ENCODE measurements around the gene KRT14. TPM values are rescaled to one million over a fixed set of nuclear protein-coding genes. Genes with fewer than 3 reads are reported as not detected.

The KRT14 gene
- total RNA-seq, 1 experiment from 2014 or later, result not detected

GRCh38 chr17:41575336-41575735, 11.4 kb downstream of the KRT14 start:
- 0 out of 2 replicates have a peak, but pooled peaks cover 2% of the 10 kb centered on the region for H3K27me3 ChIP-seq (ENCODE audit: control insufficient read depth, insufficient read depth, low read length)
- POLR2A ChIA-PET, result interaction anchor here (0.6 kb wide), 1 partner anchor 73 kb away, joined by 13 read pairs; no protein-coding TSS in a partner anchor
- peaks cover 9% of the 10 kb centered on the region; the same call in 1 of the 2 replicates for H3K4me1 ChIP-seq (ENCODE audit: control insufficient read depth, insufficient read depth, low read length)
- ATAC-seq (no peak), DNase-seq (ENCODE audit: low read depth, low spot score) (no peak)
- in situ Hi-C loops (cut with HindIII; ENCODE audit: low pct_unique_long_range_greater_than_20kb, low sequenced_read_pairs), result no loop called here
- no TSS peak for BruUV-seq (replicated peaks)
- TF ChIP-seq, protein P1, sequence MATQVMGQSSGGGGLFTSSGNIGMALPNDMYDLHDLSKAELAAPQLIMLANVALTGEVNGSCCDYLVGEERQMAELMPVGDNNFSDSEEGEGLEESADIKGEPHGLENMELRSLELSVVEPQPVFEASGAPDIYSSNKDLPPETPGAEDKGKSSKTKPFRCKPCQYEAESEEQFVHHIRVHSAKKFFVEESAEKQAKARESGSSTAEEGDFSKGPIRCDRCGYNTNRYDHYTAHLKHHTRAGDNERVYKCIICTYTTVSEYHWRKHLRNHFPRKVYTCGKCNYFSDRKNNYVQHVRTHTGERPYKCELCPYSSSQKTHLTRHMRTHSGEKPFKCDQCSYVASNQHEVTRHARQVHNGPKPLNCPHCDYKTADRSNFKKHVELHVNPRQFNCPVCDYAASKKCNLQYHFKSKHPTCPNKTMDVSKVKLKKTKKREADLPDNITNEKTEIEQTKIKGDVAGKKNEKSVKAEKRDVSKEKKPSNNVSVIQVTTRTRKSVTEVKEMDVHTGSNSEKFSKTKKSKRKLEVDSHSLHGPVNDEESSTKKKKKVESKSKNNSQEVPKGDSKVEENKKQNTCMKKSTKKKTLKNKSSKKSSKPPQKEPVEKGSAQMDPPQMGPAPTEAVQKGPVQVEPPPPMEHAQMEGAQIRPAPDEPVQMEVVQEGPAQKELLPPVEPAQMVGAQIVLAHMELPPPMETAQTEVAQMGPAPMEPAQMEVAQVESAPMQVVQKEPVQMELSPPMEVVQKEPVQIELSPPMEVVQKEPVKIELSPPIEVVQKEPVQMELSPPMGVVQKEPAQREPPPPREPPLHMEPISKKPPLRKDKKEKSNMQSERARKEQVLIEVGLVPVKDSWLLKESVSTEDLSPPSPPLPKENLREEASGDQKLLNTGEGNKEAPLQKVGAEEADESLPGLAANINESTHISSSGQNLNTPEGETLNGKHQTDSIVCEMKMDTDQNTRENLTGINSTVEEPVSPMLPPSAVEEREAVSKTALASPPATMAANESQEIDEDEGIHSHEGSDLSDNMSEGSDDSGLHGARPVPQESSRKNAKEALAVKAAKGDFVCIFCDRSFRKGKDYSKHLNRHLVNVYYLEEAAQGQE (IDR thresholded peaks at IDR 0.05; ENCODE audit: insufficient read depth in 1 of 2, low read depth in 2 of 2, low read length in 1 of 2), result no peak
- no peak for TF ChIP-seq TCF7L2 (IDR thresholded peaks at IDR 0.05; ENCODE audit: low read depth, low read length)
- TF ChIP-seq POLR2AphosphoS5 (IDR thresholded peaks at IDR 0.05; ENCODE audit: low read depth, low read length), result no peak
- TF ChIP-seq CTCF (IDR thresholded peaks at IDR 0.05), result no peak
- TF ChIP-seq SIN3A (IDR thresholded peaks at IDR 0.05; ENCODE audit: borderline replicate concordance, insufficient read depth, low read depth, low read length), result no peak
- CTCF ChIA-PET, result interaction anchor here (0.5 kb wide), 1 partner anchor 89 kb away, joined by 4 read pairs; no protein-coding TSS in a partner anchor
- intact Hi-C loops (cut with micrococcal nuclease; ENCODE audit: unreplicated experiment), result no loop called here
- H3K36me3 ChIP-seq (ENCODE audit: control insufficient read depth, insufficient read depth, low read length), result no peaks in the 10 kb centered on the region
- no peak overlapping the region for H3K27ac ChIP-seq (ENCODE audit: low read length)
- no peak overlapping the region for H3K4me3 ChIP-seq (ENCODE audit: low read depth in 2 of 2, low read length in 2 of 2)
- H3K9me3 ChIP-seq (ENCODE audit: control insufficient read depth, insufficient read depth, low read depth, low read length), result no peaks in the 10 kb centered on the region

GRCh38 chr17:41571561-41572434, 14.9 kb downstream of the KRT14 start, which contains the start of gene KRT9:
Gene KRT9, minus strand, starts transcription at chr17:41572059. Its CDS starts 67 bp downstream, at chr17:41571992.
- Histone ChIP-seq H3K9me3 (ENCODE audit: control insufficient read depth, insufficient read depth, low read depth, low read length) (no peaks in the 10 kb centered on the region), H3K27ac (ENCODE audit: low read length) (no peak within 1 kb of the TSS), H3K36me3 (ENCODE audit: control insufficient read depth, insufficient read depth, low read length) (no peaks in the 10 kb centered on the region), H3K4me3 (ENCODE audit: low read depth in 2 of 2, low read length in 2 of 2) (no peak within 1 kb of the TSS), H3K27me3 (ENCODE audit: control insufficient read depth, insufficient read depth, low read length) (0 out of 2 replicates have a peak, but pooled peaks cover 2% of the 10 kb centered on the region), H3K4me1 (ENCODE audit: control insufficient read depth, insufficient read depth, low read length) (no peaks in the 10 kb centered on the region)
- POLR2A ChIA-PET, result no interaction called here
- DNase-seq (ENCODE audit: low read depth, low spot score) (no peak), ATAC-seq (no peak)
- CTCF ChIA-PET, result interaction anchor here (1.5 kb wide), 1 partner anchor 23 kb away, joined by 3 read pairs; no protein-coding TSS in a partner anchor
- in situ Hi-C loops (cut with HindIII; ENCODE audit: low pct_unique_long_range_greater_than_20kb, low sequenced_read_pairs) (no loop called here), intact Hi-C loops (cut with micrococcal nuclease; ENCODE audit: unreplicated experiment) (no loop called here)
- TF ChIP-seq, protein P1 (IDR thresholded peaks at IDR 0.05; ENCODE audit: insufficient read depth in 1 of 2, low read depth in 2 of 2, low read length in 1 of 2), result no peak
- no peak for TF ChIP-seq TCF7L2 (IDR thresholded peaks at IDR 0.05; ENCODE audit: low read depth, low read length)
- TF ChIP-seq POLR2AphosphoS5 (IDR thresholded peaks at IDR 0.05; ENCODE audit: low read depth, low read length), result no peak
- TF ChIP-seq SIN3A (IDR thresholded peaks at IDR 0.05; ENCODE audit: borderline replicate concordance, insufficient read depth, low read depth, low read length), result no peak
- TF ChIP-seq CTCF (IDR thresholded peaks at IDR 0.05), result no peak
- BruUV-seq (replicated peaks), result no TSS peak

Data from Panc1 (cell line).